ENCODE data around the gene KCNMA1.

Gene KCNMA1

GRCh38 chr10:77458986-77459590 is 178.5 kb downstream of the KCNMA1 start:
- no peak overlapping the region for H3K4me3 ChIP-seq (ENCODE audit: low read length)
- TF ChIP-seq ZNF274 (IDR thresholded peaks at IDR 0.05; ENCODE audit: low read depth, low read length), result no peak

GRCh38 chr10:77457721-77458120 is 179.9 kb downstream of the KCNMA1 start:
- H3K4me3 ChIP-seq (ENCODE audit: low read length), result no peak overlapping the region
- no peak for TF ChIP-seq ZNF274 (IDR thresholded peaks at IDR 0.05; ENCODE audit: low read depth, low read length)

- no peak overlapping the region for H3K4me3 ChIP-seq (ENCODE audit: low read length)
- no peak for TF ChIP-seq ZNF274 (IDR thresholded peaks at IDR 0.05; ENCODE audit: low read depth, low read length)
Observed at GRCh38 chr10:77457266-77457665, 180.3 kb downstream of the KCNMA1 start.

- H3K4me3 ChIP-seq (ENCODE audit: low read length), result no peak overlapping the region
- TF ChIP-seq ZNF274 (IDR thresholded peaks at IDR 0.05; ENCODE audit: low read depth, low read length), result no peak
Observed at GRCh38 chr10:77456414-77456813, 181.2 kb downstream of the KCNMA1 start.

GRCh38 chr10:77455561-77455960 is 182.0 kb downstream of the KCNMA1 start:
- H3K4me3 ChIP-seq (ENCODE audit: low read length), result no peak overlapping the region
- no peak for TF ChIP-seq ZNF274 (IDR thresholded peaks at IDR 0.05; ENCODE audit: low read depth, low read length)

- no peak for TF ChIP-seq ZNF274 (IDR thresholded peaks at IDR 0.05; ENCODE audit: low read depth, low read length)
- no peak overlapping the region for H3K4me3 ChIP-seq (ENCODE audit: low read length)
Observed at GRCh38 chr10:77452952-77453564, 184.6 kb downstream of the KCNMA1 start.

GRCh38 chr10:77451886-77452285 is 185.7 kb downstream of the KCNMA1 start:
- H3K4me3 ChIP-seq (ENCODE audit: low read length), result no peak overlapping the region

GRCh38 chr10:77448226-77448625 is 189.4 kb downstream of the KCNMA1 start:
- no peak for TF ChIP-seq ZNF274 (IDR thresholded peaks at IDR 0.05; ENCODE audit: low read depth, low read length)
- no peak overlapping the region for H3K4me3 ChIP-seq (ENCODE audit: low read length)

More at GRCh38 chr10:77451886-77452285, 185.7 kb downstream of the KCNMA1 start:
- TF ChIP-seq ZNF274 (IDR thresholded peaks at IDR 0.05; ENCODE audit: low read depth, low read length), result no peak

- TF ChIP-seq ZNF274 (IDR thresholded peaks at IDR 0.05; ENCODE audit: low read depth, low read length), result no peak
Observed at GRCh38 chr10:77446700-77447099, 190.9 kb downstream of the KCNMA1 start.

GRCh38 chr10:77445547-77445946 is 192.1 kb downstream of the KCNMA1 start:
- H3K4me3 ChIP-seq (ENCODE audit: low read length), result no peak overlapping the region
- no peak for TF ChIP-seq ZNF274 (IDR thresholded peaks at IDR 0.05; ENCODE audit: low read depth, low read length)

More at GRCh38 chr10:77446700-77447099, 190.9 kb downstream of the KCNMA1 start:
- H3K4me3 ChIP-seq (ENCODE audit: low read length), result no peak overlapping the region

- no peak for TF ChIP-seq ZNF274 (IDR thresholded peaks at IDR 0.05; ENCODE audit: low read depth, low read length)
- no peak overlapping the region for H3K4me3 ChIP-seq (ENCODE audit: low read length)
Observed at GRCh38 chr10:77444041-77444440, 193.6 kb downstream of the KCNMA1 start.

- TF ChIP-seq ZNF274 (IDR thresholded peaks at IDR 0.05; ENCODE audit: low read depth, low read length), result no peak
- H3K4me3 ChIP-seq (ENCODE audit: low read length), result no peak overlapping the region
Observed at GRCh38 chr10:77442699-77443189, 194.9 kb downstream of the KCNMA1 start.

- TF ChIP-seq ZNF274 (IDR thresholded peaks at IDR 0.05; ENCODE audit: low read depth, low read length), result no peak
- no peak overlapping the region for H3K4me3 ChIP-seq (ENCODE audit: low read length)
Observed at GRCh38 chr10:77441353-77442166, 196.0 kb downstream of the KCNMA1 start.

GRCh38 chr10:77436257-77436975 is 201.2 kb downstream of the KCNMA1 start:
- no peak for TF ChIP-seq ZNF274 (IDR thresholded peaks at IDR 0.05; ENCODE audit: low read depth, low read length)
- no peak overlapping the region for H3K4me3 ChIP-seq (ENCODE audit: low read length)
